Gastrocnemius medialis (tissue), 4 donors: ENCODE data around the gene PLA2G2D.

Experiments used
- CTCF ChIP-seq, 5 experiments: fragments of 450-650 bp in 3 of 5; fragments of 200-600 bp in 2 of 5; sonication (generic) in 2 of 5; IDR thresholded peaks in 4 of 5; conservative IDR thresholded peaks in 1 of 5; 1 replicate in 4 of 5; 2 replicates in 1 of 5; pipeline ENCODE4 v1.5.1; 2016 to 2019; ENCODE audit warnings: antibody characterized with exemption in 5 of 5, mild to moderate bottlenecking in 3 of 5, moderate library complexity in 3 of 5
- POLR2A ChIP-seq, 2 donors: fragments of 450-650 bp; IDR thresholded peaks; one replicate each; pipeline ENCODE4 v1.6.1; 2017; ENCODE audit warnings: antibody characterized with exemption in 2 of 2, mild to moderate bottlenecking in 2 of 2, moderate library complexity in 2 of 2

GRCh38 chr1:20143734-20144565 is 24.6 kb upstream of the PLA2G2D start:
- no peak for TF ChIP-seq CTCF (IDR thresholded peaks at IDR 0.05 in 4 of 5, conservative IDR thresholded peaks at IDR 0.05 in 1 of 5)
- TF ChIP-seq POLR2A (IDR thresholded peaks at IDR 0.05): no peak
